Liver (tissue), 3 donors: ENCODE results near the gene BMPER.

Source experiments
- ATF3 ChIP-seq: IDR thresholded peaks from 2 replicates; pipeline ENCODE4 v1.6.1; 2016; ENCODE audit warnings: antibody characterized with exemption
- CTCF ChIP-seq: fragments of 150-350 bp; IDR thresholded peaks from 2 replicates; pipeline ENCODE4 v1.5.1; 2017; ENCODE audit warnings: improper control_type of control experiment, low read depth, low read length; ENCODE audit not compliant: missing input control
- EGR1 ChIP-seq, 2 donors: IDR thresholded peaks; 2 replicates each; pipeline ENCODE4 v1.6.1; 2016 to 2018; ENCODE audit warnings: antibody characterized with exemption in 2 of 2, low read depth in 2 of 2
- FOXA1 ChIP-seq: IDR thresholded peaks from 2 replicates; pipeline ENCODE4 v1.6.1; 2016; ENCODE audit warnings: antibody characterized with exemption
- FOXA2 ChIP-seq: IDR thresholded peaks from 2 replicates; pipeline ENCODE4 v1.6.1; 2016; ENCODE audit warnings: antibody characterized with exemption
- GABPA ChIP-seq, 2 donors: IDR thresholded peaks in 1 of 2; conservative IDR thresholded peaks in 1 of 2; 2 replicates each; pipeline ENCODE4 v1.6.1; 2016; ENCODE audit warnings: antibody characterized with exemption in 2 of 2, mild to moderate bottlenecking in 1 of 2, moderate library complexity in 1 of 2
- JUND ChIP-seq, 2 donors: IDR thresholded peaks; 2 replicates each; pipeline ENCODE4 v1.6.1; 2016; ENCODE audit warnings: antibody characterized with exemption in 2 of 2
- MAX ChIP-seq: IDR thresholded peaks from 2 replicates; pipeline ENCODE4 v1.6.1; 2016; ENCODE audit warnings: antibody characterized with exemption
- NR2F2 ChIP-seq: IDR thresholded peaks from 2 replicates; pipeline ENCODE4 v1.6.1; 2016; ENCODE audit warnings: antibody characterized with exemption
- RAD21 ChIP-seq, 2 donors: IDR thresholded peaks; 2 replicates each; pipeline ENCODE4 v1.6.1; 2016; ENCODE audit warnings: antibody characterized with exemption in 2 of 2, mild to moderate bottlenecking in 2 of 2
- REST ChIP-seq: IDR thresholded peaks from 2 replicates; pipeline ENCODE4 v1.6.1; 2016; ENCODE audit warnings: antibody characterized with exemption, mild to moderate bottlenecking
- SP1 ChIP-seq: IDR thresholded peaks from 2 replicates; pipeline ENCODE4 v1.6.1; 2018; ENCODE audit warnings: antibody characterized with exemption, mild to moderate bottlenecking
- TAF1 ChIP-seq: conservative IDR thresholded peaks from 2 replicates; pipeline ENCODE4 v1.6.1; 2016; ENCODE audit warnings: antibody characterized with exemption, mild to moderate bottlenecking
- YY1 ChIP-seq: IDR thresholded peaks from 2 replicates; pipeline ENCODE4 v1.6.1; 2016; ENCODE audit warnings: antibody characterized with exemption, mild to moderate bottlenecking
- donor health status: healthy.
- donor health status: healthy.

GRCh38 chr7:33909318-33909717 is 4.0 kb downstream of the BMPER start:
- TF ChIP-seq EGR1 (IDR thresholded peaks at IDR 0.05; ENCODE audit: low read depth in 2 of 2) (no peak), MAX (no peak), CTCF (no peak), TAF1 (no peak), RAD21 (IDR thresholded peaks at IDR 0.05) (no peak), ATF3 (no peak), REST (no peak), NR2F2 (no peak), FOXA1 (no peak), YY1 (no peak), FOXA2 (no peak), JUND (IDR thresholded peaks at IDR 0.05) (no peak), GABPA (IDR thresholded peaks at IDR 0.05 in 1 of 2, conservative IDR thresholded peaks at IDR 0.05 in 1 of 2) (no peak), SP1 (no peak)
